ENCODE results near the gene ELOVL4.

DNA sequence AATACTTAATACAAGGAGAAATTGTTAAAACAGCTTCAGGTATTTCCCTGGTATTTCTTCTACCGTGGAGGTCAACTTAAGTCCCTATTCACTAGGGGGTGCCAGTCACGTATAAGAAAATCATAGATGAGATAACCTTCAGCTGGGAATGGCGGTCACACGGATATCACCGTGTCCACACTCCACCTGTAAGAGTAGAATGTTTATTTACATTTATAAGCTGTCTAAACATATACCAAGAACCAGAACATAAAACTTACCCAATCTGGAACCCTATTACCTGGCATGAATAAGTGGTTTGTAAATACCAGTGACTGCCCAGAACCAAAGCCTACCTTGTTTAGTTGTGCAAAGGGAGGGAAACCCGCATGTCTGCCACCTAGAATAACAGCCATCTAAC is 1.9 kb upstream of the ELOVL4 start:
- TF ChIP-seq POLR2A (IDR thresholded peaks at IDR 0.05) (no peak), POLR2AphosphoS5 (IDR thresholded peaks at IDR 0.05; ENCODE audit: insufficient read depth in 1 of 2, low read depth in 1 of 2) (no peak)
- TF ChIP-seq, protein P1, sequence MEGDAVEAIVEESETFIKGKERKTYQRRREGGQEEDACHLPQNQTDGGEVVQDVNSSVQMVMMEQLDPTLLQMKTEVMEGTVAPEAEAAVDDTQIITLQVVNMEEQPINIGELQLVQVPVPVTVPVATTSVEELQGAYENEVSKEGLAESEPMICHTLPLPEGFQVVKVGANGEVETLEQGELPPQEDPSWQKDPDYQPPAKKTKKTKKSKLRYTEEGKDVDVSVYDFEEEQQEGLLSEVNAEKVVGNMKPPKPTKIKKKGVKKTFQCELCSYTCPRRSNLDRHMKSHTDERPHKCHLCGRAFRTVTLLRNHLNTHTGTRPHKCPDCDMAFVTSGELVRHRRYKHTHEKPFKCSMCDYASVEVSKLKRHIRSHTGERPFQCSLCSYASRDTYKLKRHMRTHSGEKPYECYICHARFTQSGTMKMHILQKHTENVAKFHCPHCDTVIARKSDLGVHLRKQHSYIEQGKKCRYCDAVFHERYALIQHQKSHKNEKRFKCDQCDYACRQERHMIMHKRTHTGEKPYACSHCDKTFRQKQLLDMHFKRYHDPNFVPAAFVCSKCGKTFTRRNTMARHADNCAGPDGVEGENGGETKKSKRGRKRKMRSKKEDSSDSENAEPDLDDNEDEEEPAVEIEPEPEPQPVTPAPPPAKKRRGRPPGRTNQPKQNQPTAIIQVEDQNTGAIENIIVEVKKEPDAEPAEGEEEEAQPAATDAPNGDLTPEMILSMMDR (IDR thresholded peaks at IDR 0.05) = no peak

Measured in vagina (tissue), 2 donors.